BE2C (cell line): ENCODE measurements around the gene GPAT3.

Experiments used
- DNase-seq: peaks from one replicate; pipeline ENCODE4 v3.0.0-alpha.2; 2020
- H3K27me3 ChIP-seq: fragments of 250-450 bp; sonication (Bioruptor Pico); 2 replicates; pipeline ENCODE4 v1.5.1; 2020; ENCODE audit warnings: mild to moderate bottlenecking
- H3K36me3 ChIP-seq: fragments of 250-450 bp; sonication (Bioruptor Pico); 2 replicates; pipeline ENCODE4 v1.5.1; 2020; ENCODE audit warnings: mild to moderate bottlenecking
- H3K4me1 ChIP-seq: fragments of 250-450 bp; sonication (Bioruptor Pico); 2 replicates; pipeline ENCODE4 v1.5.1; 2020
- H3K4me3 ChIP-seq: 2 replicates; pipeline ENCODE4 v1.5.1; 2011; ENCODE audit warnings: low read depth, low read length
- H3K9me3 ChIP-seq: fragments of 250-450 bp; sonication (Bioruptor Pico); 2 replicates; pipeline ENCODE4 v1.5.1; 2020
- TF ChIP-seq, protein P1 (sequence below): IDR thresholded peaks from 2 replicates; pipeline ENCODE4 v1.5.1; 2012; ENCODE audit warnings: mild to moderate bottlenecking, low read depth, low read length

The GPAT3 gene

DNA sequence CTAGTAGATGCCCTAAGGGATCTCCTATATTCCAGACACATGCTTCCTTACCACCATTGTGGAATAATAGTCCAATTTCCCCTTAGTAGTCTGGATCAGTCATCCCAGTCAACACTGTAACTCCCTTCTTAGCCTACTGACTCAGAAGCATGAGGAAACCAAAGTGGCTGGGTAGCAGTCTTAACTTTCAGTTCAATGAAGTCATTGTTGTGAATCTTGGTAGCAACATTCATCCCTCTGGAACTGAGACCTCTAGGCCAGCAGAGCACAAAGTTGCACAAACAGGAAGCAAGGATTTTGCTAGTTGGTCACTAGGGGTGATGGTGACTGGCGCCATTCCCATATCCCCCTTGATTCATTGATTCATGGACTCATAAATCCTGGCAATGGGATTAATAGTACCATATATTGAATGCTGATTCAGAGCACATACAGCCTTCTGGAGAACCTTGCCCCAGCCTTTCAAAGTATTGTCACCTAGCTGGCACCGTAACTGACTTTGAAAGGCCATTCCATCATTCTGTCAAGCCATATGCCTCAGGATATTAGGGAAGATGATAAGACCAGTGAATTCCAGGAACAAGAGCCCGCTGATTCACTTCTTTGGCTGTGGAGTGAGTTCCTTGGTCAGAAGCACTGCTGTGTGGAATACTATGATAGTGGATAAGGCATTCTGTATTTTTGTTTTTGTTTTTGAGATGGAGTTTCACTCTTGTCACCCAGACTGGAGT is 19.7 kb upstream of the GPAT3 start:
- no peaks in the 10 kb centered on the region for H3K4me1 ChIP-seq
- H3K27me3 ChIP-seq = no peaks in the 10 kb centered on the region
- H3K4me3 ChIP-seq = no peak overlapping the region
- DNase-seq = no peak
- no peaks in the 10 kb centered on the region for H3K36me3 ChIP-seq
- H3K9me3 ChIP-seq = no peaks in the 10 kb centered on the region
- TF ChIP-seq, protein P1, sequence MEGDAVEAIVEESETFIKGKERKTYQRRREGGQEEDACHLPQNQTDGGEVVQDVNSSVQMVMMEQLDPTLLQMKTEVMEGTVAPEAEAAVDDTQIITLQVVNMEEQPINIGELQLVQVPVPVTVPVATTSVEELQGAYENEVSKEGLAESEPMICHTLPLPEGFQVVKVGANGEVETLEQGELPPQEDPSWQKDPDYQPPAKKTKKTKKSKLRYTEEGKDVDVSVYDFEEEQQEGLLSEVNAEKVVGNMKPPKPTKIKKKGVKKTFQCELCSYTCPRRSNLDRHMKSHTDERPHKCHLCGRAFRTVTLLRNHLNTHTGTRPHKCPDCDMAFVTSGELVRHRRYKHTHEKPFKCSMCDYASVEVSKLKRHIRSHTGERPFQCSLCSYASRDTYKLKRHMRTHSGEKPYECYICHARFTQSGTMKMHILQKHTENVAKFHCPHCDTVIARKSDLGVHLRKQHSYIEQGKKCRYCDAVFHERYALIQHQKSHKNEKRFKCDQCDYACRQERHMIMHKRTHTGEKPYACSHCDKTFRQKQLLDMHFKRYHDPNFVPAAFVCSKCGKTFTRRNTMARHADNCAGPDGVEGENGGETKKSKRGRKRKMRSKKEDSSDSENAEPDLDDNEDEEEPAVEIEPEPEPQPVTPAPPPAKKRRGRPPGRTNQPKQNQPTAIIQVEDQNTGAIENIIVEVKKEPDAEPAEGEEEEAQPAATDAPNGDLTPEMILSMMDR = no peak

DNA sequence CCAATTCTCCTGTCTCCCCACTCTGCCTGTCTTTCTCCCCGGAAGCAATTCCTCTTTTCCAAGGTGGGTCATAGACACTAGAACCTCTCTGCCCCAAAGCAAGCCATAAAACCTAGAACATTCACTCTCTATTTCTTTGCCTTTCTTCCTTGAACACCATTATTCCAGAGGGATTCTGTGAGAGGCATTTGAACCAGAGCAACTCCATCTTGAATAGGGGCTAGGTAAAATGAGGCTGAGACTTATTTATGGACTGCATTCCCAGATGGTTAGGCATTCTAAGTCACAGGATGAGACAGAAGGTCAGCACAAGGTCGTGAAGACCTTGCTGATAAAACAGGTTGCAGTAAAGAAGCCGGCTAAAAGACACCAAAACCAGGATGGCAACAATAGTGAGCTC is 13.7 kb upstream of the GPAT3 start:
- DNase-seq = no peak
- Histone ChIP-seq H3K36me3 (no peaks in the 10 kb centered on the region), H3K27me3 (no peaks in the 10 kb centered on the region), H3K4me3 (no peak overlapping the region), H3K4me1 (no peaks in the 10 kb centered on the region), H3K9me3 (no peaks in the 10 kb centered on the region; the same call in 1 of the 2 replicates)
- TF ChIP-seq, protein P1 = no peak

DNA sequence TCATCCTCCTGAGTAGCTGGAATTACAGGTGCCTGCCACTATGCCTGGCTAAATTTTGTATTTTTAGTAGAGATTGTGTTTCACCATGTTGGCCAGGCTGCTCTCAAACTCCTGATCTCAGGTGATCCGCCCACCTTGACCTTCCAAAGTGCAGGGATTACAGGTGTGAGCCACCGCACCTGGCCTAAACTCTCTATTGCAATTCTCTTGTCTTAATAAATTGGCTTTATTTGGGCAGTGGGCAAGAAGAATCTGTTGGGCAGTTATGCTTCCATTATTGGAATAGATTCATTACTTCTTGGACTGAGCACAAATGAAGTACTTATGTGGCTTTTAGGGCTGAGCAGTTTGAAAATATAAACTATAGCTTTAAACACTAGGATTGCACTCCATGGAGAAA is 8.2 kb upstream of the GPAT3 start:
- no peaks in the 10 kb centered on the region for H3K27me3 ChIP-seq

DNA sequence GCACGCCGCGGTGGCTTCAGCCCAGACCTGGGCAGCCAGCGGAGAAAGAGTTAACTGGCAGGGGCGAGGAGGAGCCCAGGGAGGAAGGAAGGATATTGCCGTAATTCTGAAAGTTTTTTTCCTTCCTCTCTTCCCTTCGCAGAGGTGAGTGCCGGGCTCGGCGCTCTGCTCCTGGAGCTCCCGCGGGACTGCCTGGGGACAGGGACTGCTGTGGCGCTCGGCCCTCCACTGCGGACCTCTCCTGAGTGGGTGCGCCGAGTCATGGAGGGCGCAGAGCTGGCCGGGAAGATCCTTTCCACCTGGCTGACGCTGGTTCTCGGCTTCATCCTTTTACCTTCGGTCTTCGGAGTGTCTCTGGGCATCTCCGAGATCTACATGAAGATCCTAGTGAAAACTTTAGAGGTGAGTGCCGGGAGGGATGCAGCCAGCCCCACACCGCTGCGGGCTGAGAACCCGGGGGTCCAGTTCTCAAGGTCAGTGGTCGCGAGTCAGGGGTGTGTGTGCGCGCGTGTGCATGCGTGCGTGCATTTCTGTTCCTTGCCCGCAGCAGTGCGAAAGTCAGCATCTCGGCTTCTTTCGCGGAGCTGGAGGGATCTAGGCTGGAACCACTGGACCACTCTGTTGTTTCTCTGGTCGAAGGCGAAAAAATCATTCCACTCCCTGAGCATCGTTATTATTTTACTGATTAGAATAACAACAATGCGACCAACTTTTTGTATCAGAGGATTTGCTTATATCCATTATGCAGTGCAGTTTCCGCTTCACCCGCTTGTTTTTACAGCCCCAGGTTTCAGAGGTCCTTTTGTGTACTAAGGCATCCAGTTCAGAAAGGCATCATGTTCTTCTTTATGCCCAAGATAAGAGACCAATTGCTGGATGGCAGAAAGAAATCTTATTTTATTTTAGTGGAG is 709 bp downstream of the GPAT3 start:
- H3K4me1 ChIP-seq = no peaks in the 10 kb centered on the region; the same call in 1 of the 2 replicates
- peak overlapping the region; percentile 76 for H3K4me3 ChIP-seq
- no peaks in the 10 kb centered on the region for H3K36me3 ChIP-seq
- TF ChIP-seq, protein P1 = no peak
- peaks cover 34% of the 10 kb centered on the region for H3K27me3 ChIP-seq
- H3K9me3 ChIP-seq = no peaks in the 10 kb centered on the region
- DNase-seq = no peak

More for the DNA sequence above, 8.2 kb upstream of the GPAT3 start:
- Histone ChIP-seq H3K4me1 (no peaks in the 10 kb centered on the region), H3K9me3 (no peaks in the 10 kb centered on the region; the same call in none of the 2 replicates), H3K4me3 (no peak overlapping the region), H3K36me3 (no peaks in the 10 kb centered on the region)
- TF ChIP-seq, protein P1 = no peak
- no peak for DNase-seq

GRCh38 chr4:83542225-83542624 is 6.3 kb downstream of the GPAT3 start:
- Histone ChIP-seq H3K4me1 (no peaks in the 10 kb centered on the region; the same call in 1 of the 2 replicates), H3K36me3 (no peaks in the 10 kb centered on the region), H3K4me3 (no peak overlapping the region), H3K27me3 (no peaks in the 10 kb centered on the region), H3K9me3 (no peaks in the 10 kb centered on the region)
- DNase-seq = no peak
- TF ChIP-seq, protein P1 = no peak
